Peyer's patch (tissue), 4 donors: Measurements from ENCODE around the gene BCAS3.

Source experiments
- CTCF ChIP-seq, 6 experiments: fragments of 450-650 bp in 4 of 6; fragments of 200-600 bp in 2 of 6; sonication (generic) in 1 of 6; IDR thresholded peaks; one replicate each; pipeline ENCODE4 v1.5.1; 2017 to 2019; ENCODE audit warnings: antibody characterized with exemption in 6 of 6, mild to moderate bottlenecking in 3 of 6, moderate library complexity in 1 of 6
- POLR2A ChIP-seq, 2 donors: fragments of 450-650 bp; IDR thresholded peaks; one replicate each; pipeline ENCODE4 v1.5.1; 2017; ENCODE audit warnings: antibody characterized with exemption in 2 of 2, mild to moderate bottlenecking in 2 of 2, moderate library complexity in 2 of 2

- TF ChIP-seq POLR2A (IDR thresholded peaks at IDR 0.05) (no peak), CTCF (IDR thresholded peaks at IDR 0.05) (no peak)
Observed at GRCh38 chr17:61007980-61008379, 330.3 kb downstream of the BCAS3 start.
